Measurements from ENCODE around the gene SELPLG.

DNA sequence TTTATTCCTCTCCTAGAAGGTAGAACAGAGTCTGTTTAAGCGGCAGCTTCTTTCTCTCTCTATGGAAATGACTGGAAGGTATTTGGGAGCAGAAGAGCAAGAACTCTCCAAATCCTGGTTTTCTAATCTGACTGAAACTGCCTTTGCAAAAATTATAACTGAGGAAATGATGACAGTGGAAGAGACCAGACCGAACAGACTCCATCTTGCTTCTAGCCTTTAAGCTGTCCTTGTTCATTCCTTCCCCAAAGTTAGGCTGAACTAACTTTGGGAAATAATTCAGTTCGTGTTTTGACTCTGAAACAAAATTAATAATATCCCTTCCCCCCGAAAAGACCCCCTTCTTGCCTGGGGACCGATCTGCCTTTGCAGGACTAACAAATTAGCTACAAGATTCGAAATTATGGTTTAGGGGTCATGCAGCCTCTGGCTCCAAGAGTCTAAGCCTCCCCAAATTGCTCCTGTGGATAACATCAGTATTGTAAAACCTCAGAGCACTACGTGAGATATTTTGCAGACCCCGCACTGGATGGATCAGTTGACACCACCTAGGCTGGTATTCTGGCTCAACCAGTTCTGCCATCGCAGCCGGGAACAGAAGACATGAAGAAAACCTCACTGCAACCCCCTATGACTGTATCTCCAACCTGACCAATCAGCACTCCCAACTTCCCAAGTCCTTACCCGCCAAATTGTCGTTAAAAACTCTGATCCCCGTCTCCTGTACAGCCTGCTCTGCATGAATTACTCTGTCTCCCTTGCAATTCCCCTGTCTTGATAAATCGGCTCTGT, 14.1 kb downstream of the SELPLG start:
- TF ChIP-seq POLR2A (IDR thresholded peaks at IDR 0.05; ENCODE audit: low read length) (no peak), GATA1 (IDR thresholded peaks at IDR 0.05; ENCODE audit: low read depth, low read length) (no peak)

All from erythroblast (primary cell).